Measurements from ENCODE around the gene NDST3. TPM values are rescaled to one million over a fixed set of nuclear protein-coding genes. Genes with fewer than 3 reads are reported as not detected.

NDST3 gene
- total RNA-seq, 6 experiments from 2014 or later: 0.25 to 1.0 (median 0.57) TPM

- H3K27ac ChIP-seq: no peak overlapping the region
- H3K27me3 ChIP-seq: no peaks in the 10 kb centered on the region
- TF ChIP-seq POLR2A (IDR thresholded peaks at IDR 0.05): no peak
- TF ChIP-seq, protein P1, sequence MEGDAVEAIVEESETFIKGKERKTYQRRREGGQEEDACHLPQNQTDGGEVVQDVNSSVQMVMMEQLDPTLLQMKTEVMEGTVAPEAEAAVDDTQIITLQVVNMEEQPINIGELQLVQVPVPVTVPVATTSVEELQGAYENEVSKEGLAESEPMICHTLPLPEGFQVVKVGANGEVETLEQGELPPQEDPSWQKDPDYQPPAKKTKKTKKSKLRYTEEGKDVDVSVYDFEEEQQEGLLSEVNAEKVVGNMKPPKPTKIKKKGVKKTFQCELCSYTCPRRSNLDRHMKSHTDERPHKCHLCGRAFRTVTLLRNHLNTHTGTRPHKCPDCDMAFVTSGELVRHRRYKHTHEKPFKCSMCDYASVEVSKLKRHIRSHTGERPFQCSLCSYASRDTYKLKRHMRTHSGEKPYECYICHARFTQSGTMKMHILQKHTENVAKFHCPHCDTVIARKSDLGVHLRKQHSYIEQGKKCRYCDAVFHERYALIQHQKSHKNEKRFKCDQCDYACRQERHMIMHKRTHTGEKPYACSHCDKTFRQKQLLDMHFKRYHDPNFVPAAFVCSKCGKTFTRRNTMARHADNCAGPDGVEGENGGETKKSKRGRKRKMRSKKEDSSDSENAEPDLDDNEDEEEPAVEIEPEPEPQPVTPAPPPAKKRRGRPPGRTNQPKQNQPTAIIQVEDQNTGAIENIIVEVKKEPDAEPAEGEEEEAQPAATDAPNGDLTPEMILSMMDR (IDR thresholded peaks at IDR 0.05): no peak
- no peaks in the 10 kb centered on the region for H3K9me3 ChIP-seq
- H3K4me3 ChIP-seq: no peak overlapping the region
- ATAC-seq: no peak
- no peaks in the 10 kb centered on the region for H3K36me3 ChIP-seq
- no peaks in the 10 kb centered on the region for H3K4me1 ChIP-seq
- WGBS (ENCODE audit: insufficient coverage, low coverage, low lambda C conversion rate, missing lambda C conversion rate): 33% methylated on average over 1 of the region's 1 CpG
- no peak for DNase-seq
- intact Hi-C loops (cut with DNase I): no loop called here
Measured at GRCh38 chr4:118082182-118082581, 47.9 kb downstream of the NDST3 start.

GRCh38 chr4:118085700-118086099 lies 51.4 kb downstream of the NDST3 start:
- Histone ChIP-seq H3K36me3 (no peaks in the 10 kb centered on the region), H3K4me1 (no peaks in the 10 kb centered on the region), H3K4me3 (no peak overlapping the region), H3K27me3 (no peaks in the 10 kb centered on the region), H3K9me3 (no peaks in the 10 kb centered on the region), H3K27ac (no peak overlapping the region)
- no peak for DNase-seq
- TF ChIP-seq, protein P1 (IDR thresholded peaks at IDR 0.05): no peak
- no peak for TF ChIP-seq POLR2A (IDR thresholded peaks at IDR 0.05)
- WGBS (ENCODE audit: insufficient coverage, low coverage, low lambda C conversion rate, missing lambda C conversion rate): 75% methylated on average over 4 of the region's 4 CpGs
- intact Hi-C loops (cut with DNase I): no loop called here
- no peak for ATAC-seq

DNA sequence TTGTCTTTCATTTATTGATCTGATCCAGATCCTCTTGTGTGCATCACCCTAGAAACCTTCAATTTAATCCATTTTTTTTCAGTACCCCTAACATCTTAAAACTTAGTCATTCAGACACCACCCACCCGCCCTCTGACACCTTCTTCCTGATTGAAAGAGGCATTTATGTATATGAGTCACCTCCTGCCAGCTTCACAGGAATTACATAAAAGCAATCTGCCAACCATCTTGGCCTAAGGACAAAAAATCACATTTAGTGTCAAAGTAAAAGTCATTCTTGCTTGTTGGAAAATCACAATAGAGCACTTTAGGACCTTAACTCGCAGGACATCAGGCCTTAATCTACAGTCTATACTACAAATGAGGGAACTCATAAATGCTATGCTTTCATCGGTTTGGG lies 52.1 kb downstream of the NDST3 start:
- DNase-seq (no peak), ATAC-seq (no peak)
- Histone ChIP-seq H3K36me3 (no peaks in the 10 kb centered on the region), H3K4me1 (no peaks in the 10 kb centered on the region), H3K27me3 (no peaks in the 10 kb centered on the region), H3K27ac (no peak overlapping the region), H3K4me3 (no peak overlapping the region), H3K9me3 (no peaks in the 10 kb centered on the region)
- 57% methylated on average over 3 of the region's 3 CpGs for WGBS (ENCODE audit: insufficient coverage, low coverage, low lambda C conversion rate, missing lambda C conversion rate)
- TF ChIP-seq, protein P1 (IDR thresholded peaks at IDR 0.05): no peak
- TF ChIP-seq POLR2A (IDR thresholded peaks at IDR 0.05): no peak
- intact Hi-C loops (cut with DNase I): no loop called here

DNA sequence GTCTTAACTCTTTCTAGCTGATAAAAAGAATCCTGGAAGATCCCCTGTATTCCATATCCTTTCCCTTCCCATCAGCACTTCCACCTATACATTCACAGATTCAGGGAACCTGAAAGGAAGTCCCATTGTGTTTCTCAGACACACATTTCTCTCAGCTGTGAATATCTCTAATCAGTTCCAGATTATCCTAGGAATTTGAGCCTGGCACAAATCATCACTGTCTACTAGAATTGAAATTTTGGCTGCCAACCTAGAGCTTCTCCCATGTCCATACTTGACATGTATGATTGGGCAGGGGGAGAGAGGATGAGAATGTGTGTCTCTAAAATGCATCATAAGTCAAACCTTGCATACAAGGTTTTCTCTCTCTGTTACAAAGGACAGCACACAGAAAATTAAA lies 53.1 kb downstream of the NDST3 start:
- intact Hi-C loops (cut with DNase I): no loop called here
- H3K4me1 ChIP-seq: no peaks in the 10 kb centered on the region
- DNase-seq (no peak), ATAC-seq (no peak)
- TF ChIP-seq, protein P1 (IDR thresholded peaks at IDR 0.05): no peak
- no peak for TF ChIP-seq POLR2A (IDR thresholded peaks at IDR 0.05)
- H3K9me3 ChIP-seq: no peaks in the 10 kb centered on the region
- no peak overlapping the region for H3K4me3 ChIP-seq
- H3K36me3 ChIP-seq: no peaks in the 10 kb centered on the region
- no peak overlapping the region for H3K27ac ChIP-seq
- no peaks in the 10 kb centered on the region for H3K27me3 ChIP-seq

DNA sequence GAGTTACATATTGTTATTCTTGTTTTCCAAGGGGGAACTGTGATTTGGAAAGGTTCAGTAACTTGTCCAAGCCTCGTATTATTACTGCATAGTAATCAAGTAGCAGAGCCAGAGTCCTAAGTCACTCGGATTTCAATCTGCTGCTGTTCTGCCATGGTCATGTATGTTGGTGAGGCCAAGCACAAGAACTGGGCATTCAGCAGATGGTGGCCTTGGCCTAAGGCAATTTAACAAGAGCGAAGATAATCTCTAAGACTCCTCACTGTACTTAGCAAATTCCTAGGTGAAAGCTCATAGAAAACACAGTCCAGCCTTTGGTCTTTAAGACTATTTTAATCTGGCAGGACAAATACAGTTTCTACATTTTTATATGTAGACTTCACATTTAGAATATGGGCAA lies 64.8 kb downstream of the NDST3 start:
- Histone ChIP-seq H3K4me3 (no peak overlapping the region), H3K27me3 (no peaks in the 10 kb centered on the region), H3K4me1 (no peaks in the 10 kb centered on the region), H3K27ac (no peak overlapping the region), H3K9me3 (no peaks in the 10 kb centered on the region), H3K36me3 (no peaks in the 10 kb centered on the region)
- TF ChIP-seq, protein P1 (IDR thresholded peaks at IDR 0.05): no peak
- no peak for TF ChIP-seq POLR2A (IDR thresholded peaks at IDR 0.05)
- ATAC-seq (no peak), DNase-seq (no peak)
- intact Hi-C loops (cut with DNase I): no loop called here
- WGBS (ENCODE audit: insufficient coverage, low coverage, low lambda C conversion rate, missing lambda C conversion rate): 64% methylated on average over 3 of the region's 3 CpGs
